KMS-11 (cell line): ENCODE measurements around the gene TEP1.

Experiments
- H2AFZ ChIP-seq: fragments of 200-600 bp; sonication (generic); 2 replicates; pipeline ENCODE4 v1.6.1; 2016; ENCODE audit warnings: antibody characterized with exemption, mixed run types, low read depth
- H3K27ac ChIP-seq: fragments of 200-600 bp; sonication (generic); 2 replicates; pipeline ENCODE4 v1.6.1; 2016; ENCODE audit warnings: mild to moderate bottlenecking, mixed run types
- H3K27me3 ChIP-seq: fragments of 200-600 bp; sonication (generic); 2 replicates; pipeline ENCODE4 v1.6.1; 2017; ENCODE audit warnings: mild to moderate bottlenecking, low read depth, mixed run types, moderate library complexity; ENCODE audit not compliant: insufficient read depth
- H3K36me3 ChIP-seq: fragments of 200-600 bp; sonication (generic); 2 replicates; pipeline ENCODE4 v1.6.1; 2017; ENCODE audit warnings: mild to moderate bottlenecking, mixed run types; ENCODE audit not compliant: insufficient read depth
- H3K4me1 ChIP-seq: fragments of 200-600 bp; sonication (generic); 2 replicates; pipeline ENCODE4 v1.6.1; 2016; ENCODE audit warnings: mild to moderate bottlenecking, low read depth, mixed run types; ENCODE audit not compliant: poor library complexity, severe bottlenecking
- H3K4me2 ChIP-seq: fragments of 200-600 bp; sonication (generic); 2 replicates; pipeline ENCODE4 v1.7.0; 2016; ENCODE audit warnings: mild to moderate bottlenecking, mixed run types
- H3K4me3 ChIP-seq: fragments of 200-600 bp; sonication (generic); IDR thresholded peaks from 2 replicates; pipeline ENCODE4 v1.6.1; 2017; ENCODE audit warnings: low read depth, low read length, mixed read lengths; ENCODE audit not compliant: insufficient read depth
- H3K79me2 ChIP-seq: fragments of 200-600 bp; sonication (generic); 2 replicates; pipeline ENCODE4 v1.6.1; 2016; ENCODE audit warnings: low read depth, mixed run types; ENCODE audit not compliant: insufficient read depth
- H3K9ac ChIP-seq: fragments of 200-600 bp; sonication (generic); 2 replicates; pipeline ENCODE4 v1.6.1; 2016; ENCODE audit warnings: mild to moderate bottlenecking, mixed run types
- H4K20me1 ChIP-seq: fragments of 200-600 bp; sonication (generic); 2 replicates; pipeline ENCODE4 v1.6.1; 2016; ENCODE audit warnings: mild to moderate bottlenecking, mixed run types; ENCODE audit not compliant: insufficient read depth
- TF ChIP-seq, protein P1 (sequence below): fragments of 200-600 bp; sonication (generic); conservative IDR thresholded peaks from 2 replicates; pipeline ENCODE4 v1.6.1; 2017; ENCODE audit warnings: low read depth, mild to moderate bottlenecking, antibody characterized with exemption, low read length, moderate library complexity, mixed read lengths

Gene TEP1

DNA sequence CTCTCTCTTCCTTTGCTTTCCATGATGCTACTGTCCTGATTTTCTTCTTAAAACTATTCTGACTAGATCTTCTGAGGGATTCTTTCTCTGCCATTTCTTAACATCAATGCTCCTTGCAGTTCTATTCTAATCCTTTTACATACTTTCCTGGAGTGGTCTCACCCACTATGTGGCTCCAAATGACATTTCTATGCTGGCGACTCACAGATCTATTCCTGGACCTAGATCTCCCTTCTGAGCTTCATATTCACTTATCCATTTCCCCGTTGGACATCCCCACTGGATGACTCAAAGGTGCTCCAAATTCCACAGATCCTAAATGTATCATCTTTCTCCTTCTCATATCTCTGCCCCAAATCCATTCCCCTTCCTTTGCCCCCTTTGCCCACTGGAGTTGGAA, 4.1 kb downstream of the TEP1 start:
- Histone ChIP-seq H3K36me3 (no peaks in the 10 kb centered on the region), H3K27me3 (no peaks in the 10 kb centered on the region), H4K20me1 (no peaks in the 10 kb centered on the region), H3K27ac (no peak overlapping the region), H3K9ac (no peak overlapping the region), H3K79me2 (no peaks in the 10 kb centered on the region; the same call in 1 of the 2 replicates), H3K4me2 (no peak overlapping the region), H2AFZ (no peak overlapping the region), H3K4me1 (peaks cover 11% of the 10 kb centered on the region), H3K4me3 (no peak overlapping the region)
- TF ChIP-seq, protein P1, sequence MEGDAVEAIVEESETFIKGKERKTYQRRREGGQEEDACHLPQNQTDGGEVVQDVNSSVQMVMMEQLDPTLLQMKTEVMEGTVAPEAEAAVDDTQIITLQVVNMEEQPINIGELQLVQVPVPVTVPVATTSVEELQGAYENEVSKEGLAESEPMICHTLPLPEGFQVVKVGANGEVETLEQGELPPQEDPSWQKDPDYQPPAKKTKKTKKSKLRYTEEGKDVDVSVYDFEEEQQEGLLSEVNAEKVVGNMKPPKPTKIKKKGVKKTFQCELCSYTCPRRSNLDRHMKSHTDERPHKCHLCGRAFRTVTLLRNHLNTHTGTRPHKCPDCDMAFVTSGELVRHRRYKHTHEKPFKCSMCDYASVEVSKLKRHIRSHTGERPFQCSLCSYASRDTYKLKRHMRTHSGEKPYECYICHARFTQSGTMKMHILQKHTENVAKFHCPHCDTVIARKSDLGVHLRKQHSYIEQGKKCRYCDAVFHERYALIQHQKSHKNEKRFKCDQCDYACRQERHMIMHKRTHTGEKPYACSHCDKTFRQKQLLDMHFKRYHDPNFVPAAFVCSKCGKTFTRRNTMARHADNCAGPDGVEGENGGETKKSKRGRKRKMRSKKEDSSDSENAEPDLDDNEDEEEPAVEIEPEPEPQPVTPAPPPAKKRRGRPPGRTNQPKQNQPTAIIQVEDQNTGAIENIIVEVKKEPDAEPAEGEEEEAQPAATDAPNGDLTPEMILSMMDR: no peak

- H2AFZ ChIP-seq: no peak overlapping the region
- no peaks in the 10 kb centered on the region for H3K27me3 ChIP-seq
- H3K4me1 ChIP-seq: no peaks in the 10 kb centered on the region
- TF ChIP-seq, protein P1: no peak
- H3K27ac ChIP-seq: no peak overlapping the region
- H4K20me1 ChIP-seq: no peaks in the 10 kb centered on the region
- no peaks in the 10 kb centered on the region for H3K79me2 ChIP-seq
- no peak overlapping the region for H3K9ac ChIP-seq
- H3K4me3 ChIP-seq: no peak overlapping the region
- H3K36me3 ChIP-seq: no peaks in the 10 kb centered on the region
- no peak overlapping the region for H3K4me2 ChIP-seq
Observed at GRCh38 chr14:20403521-20403920, 9.8 kb downstream of the TEP1 start.

DNA sequence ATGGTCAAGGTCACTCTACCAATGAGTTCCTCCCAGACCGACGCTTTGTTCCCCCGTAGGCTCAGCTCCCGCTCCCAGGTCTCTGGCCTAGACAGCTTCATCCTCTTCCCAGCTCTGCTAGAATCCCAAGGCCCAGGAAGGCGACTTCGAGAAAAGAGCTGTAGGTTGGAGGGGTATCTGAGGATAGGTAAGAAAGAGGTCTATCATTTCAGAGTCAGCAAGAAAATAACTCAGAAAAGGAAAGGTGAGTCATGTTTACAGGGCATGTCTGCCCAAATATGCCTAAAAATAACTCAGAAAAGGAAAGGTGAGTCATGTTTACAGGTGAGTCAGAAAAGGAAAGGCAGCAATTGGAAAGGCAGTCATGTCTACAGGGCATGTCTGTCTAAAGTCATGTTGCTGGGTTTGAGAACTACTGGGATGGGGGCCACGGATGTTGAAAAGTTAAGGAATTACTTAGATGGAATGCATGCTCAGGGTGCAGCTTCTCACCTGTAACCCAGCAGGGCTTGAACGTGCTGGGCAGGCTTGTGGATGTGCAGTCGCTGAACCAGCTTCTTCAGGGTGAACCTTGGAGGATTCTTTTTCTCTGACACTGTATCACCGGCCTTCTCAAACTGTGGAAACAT, 12.2 kb downstream of the TEP1 start:
- Histone ChIP-seq H2AFZ (no peak overlapping the region), H3K4me1 (peaks cover 11% of the 10 kb centered on the region), H4K20me1 (no peaks in the 10 kb centered on the region), H3K9ac (no peak overlapping the region), H3K36me3 (no peaks in the 10 kb centered on the region), H3K4me2 (no peak overlapping the region), H3K27me3 (no peaks in the 10 kb centered on the region), H3K27ac (no peak overlapping the region), H3K79me2 (no peaks in the 10 kb centered on the region), H3K4me3 (no peak overlapping the region)
- TF ChIP-seq, protein P1: no peak

DNA sequence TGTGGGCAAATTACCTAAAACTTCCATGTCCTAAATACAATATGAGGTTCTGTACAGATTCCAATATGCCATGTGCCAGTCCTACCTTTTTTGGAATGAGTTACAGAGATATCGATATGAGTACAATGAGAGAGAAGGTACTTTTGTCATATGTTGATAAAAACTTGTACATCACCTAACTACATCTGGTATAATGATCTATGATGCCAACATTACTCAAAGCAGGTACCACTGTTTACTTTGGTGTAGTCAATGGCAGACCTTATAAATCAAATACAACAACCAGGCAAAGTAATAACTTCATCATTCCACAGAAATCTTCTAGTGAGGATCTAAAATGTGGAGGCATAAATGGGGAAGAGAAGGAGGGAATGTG, 12.7 kb downstream of the TEP1 start:
- Histone ChIP-seq H3K27me3 (no peaks in the 10 kb centered on the region), H3K9ac (no peak overlapping the region), H3K36me3 (no peaks in the 10 kb centered on the region), H4K20me1 (no peaks in the 10 kb centered on the region), H3K27ac (no peak overlapping the region), H3K4me3 (no peak overlapping the region), H3K4me1 (peaks cover 16% of the 10 kb centered on the region), H3K4me2 (no peak overlapping the region), H2AFZ (no peak overlapping the region), H3K79me2 (no peaks in the 10 kb centered on the region)
- TF ChIP-seq, protein P1: no peak
